Fibroblast of peridontal ligament (primary cell): ENCODE results near the gene PRR5L.

ENCODE experiments used
- DNase-seq: peaks from one replicate; pipeline ENCODE4 v3.0.0-alpha.2; 2010; ENCODE audit errors: extremely low read depth

PRR5L gene

DNA sequence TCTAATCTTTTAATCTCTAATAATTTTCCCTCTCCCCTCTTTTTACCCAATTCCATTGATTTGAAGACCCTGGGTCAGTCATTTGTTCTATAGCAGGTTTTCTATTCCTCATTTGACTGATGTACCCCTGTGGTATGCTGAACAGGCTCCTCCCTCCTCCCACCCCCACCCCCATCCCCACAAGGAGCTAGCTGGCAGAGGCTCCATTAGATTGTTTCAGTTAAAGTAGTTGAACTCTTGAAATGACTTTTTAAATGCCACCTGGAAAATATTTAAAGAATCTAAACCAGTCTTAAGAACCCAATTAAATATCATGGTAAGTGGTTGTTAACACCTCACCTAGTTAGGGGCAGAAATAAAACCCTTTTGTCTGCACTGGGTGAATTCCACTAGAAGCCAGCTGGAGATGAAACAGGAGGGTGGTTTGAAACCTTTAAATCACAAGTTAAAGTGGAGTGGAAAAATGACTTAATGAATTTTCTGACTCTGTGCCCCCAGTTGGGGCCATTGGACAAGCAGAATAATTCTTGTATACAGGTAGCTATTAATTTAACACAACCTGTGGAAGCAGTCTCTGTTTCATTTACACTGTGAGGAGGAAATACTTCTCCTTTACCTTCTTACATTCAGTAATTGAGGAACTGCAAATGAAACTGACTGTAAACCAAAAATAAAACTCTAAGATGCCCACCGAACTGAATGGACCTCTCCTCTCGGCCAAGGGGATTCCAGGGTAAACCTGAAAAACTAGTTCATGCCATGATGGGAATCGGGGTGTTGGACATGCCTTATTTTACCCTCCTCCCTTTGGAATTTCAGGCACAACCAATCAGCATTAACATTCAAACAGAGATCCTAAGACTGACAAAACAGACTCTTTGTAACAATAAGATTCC, 30.7 kb downstream of the PRR5L start:
- DNase-seq: no peak

DNA sequence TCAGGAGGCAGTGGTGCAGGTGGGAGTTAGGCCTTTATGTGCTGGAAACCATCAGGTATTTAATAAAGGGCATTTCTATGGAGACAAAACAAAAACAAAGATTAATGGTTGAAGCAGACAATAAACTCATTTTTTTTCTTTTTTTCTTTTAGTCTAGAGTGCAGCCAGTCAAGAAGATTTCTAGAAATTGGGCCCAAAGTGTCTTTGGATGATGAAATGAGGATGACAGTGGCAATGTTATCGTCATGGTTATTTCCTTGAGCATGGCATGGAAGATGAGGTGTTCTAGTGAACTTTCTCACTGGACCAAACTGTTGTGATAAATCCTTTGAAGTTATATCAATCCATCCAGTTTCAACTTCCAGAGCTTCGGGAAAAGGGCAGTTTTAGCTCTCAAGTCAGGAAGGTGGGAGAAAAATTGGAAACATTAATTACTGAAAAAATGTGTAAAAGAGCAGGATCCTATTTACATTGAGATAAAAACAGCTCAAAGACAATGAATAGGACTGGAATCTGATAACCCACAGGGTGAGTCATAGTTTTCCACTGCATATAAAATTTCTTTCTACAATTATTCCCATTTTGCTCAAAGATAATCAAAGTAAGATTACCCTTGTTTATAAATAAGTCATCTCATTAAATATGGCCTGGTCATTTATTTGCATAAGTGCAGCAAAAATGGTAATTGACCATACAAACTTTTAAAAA, 33.0 kb downstream of the PRR5L start:
- no peak for DNase-seq

DNA sequence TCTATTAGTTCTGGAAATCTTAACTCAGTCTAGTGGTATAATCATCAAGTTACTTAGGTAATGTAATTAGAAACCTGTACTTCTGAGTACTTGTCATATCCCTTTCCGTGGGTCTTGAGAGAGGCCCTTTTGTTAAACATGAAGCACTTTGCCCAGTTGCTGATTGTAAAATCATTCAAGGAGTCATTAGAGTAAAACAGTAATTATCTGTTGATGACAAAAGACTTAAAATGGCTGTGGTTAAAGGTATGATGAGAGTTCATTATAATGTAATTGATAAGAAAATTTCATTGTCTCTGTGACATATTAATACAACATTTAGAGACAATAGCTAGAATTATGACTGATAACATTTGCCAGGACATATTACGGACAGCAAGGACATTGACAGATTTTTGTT, 34.3 kb downstream of the PRR5L start:
- DNase-seq: no peak

DNA sequence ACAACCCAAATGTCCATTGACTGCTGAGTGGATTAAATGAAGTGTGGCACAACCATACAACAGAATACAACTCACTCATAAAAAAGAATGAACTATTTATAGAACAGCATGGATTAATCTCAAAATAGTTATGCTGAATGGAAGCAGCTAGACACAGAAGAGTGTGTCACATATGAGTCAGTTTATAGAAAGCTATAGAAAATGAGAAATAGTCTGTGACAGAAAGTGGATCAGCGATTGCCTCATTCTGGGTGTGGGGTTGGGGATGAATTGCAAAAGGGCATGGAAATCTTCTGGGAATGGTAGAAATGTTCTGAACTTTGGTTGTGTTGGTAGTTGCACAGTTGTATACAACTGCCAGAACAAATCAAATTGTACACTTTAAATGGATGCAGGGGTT, 37.4 kb downstream of the PRR5L start:
- DNase-seq: no peak

DNA sequence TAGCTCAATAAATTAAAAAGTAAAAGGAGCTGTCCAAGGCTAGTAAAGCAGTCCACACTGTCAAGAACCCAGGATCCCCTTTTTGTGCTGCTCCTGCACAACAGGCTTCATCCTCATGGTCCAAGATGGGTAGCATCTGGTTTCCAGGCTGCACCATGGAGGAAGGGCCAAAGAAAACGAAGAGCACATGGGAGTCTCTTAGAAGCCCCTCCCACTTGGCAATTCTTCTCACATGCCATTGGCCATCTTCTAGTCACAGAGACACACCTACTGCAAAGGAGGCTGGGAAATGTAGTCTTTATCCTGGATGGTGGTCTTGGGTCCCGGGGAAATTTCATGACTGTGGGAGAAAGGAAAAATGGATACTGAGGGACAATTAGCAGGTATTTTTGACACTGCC, 37.8 kb downstream of the PRR5L start:
- peak; percentile 11 for DNase-seq

DNA sequence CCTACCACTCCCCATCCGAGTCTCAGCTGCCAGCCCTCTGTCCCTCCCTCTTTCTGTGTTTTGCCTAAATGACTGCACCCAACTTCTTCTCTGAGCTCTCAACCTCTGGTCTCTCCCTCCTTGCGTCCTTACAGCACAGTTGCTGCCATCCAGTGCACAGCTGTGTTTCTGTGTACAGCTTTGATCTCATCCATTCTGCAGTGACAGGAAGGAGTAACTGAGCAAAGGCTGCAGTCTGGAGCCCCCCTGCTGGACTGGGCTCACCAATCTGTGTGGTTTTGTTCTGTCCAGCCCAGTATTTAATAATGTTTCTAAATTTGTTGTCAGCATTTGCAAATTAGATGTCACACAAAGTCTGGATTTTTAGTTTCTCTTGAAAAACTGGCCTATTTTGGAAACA, 43.8 kb downstream of the PRR5L start:
- DNase-seq: no peak

DNA sequence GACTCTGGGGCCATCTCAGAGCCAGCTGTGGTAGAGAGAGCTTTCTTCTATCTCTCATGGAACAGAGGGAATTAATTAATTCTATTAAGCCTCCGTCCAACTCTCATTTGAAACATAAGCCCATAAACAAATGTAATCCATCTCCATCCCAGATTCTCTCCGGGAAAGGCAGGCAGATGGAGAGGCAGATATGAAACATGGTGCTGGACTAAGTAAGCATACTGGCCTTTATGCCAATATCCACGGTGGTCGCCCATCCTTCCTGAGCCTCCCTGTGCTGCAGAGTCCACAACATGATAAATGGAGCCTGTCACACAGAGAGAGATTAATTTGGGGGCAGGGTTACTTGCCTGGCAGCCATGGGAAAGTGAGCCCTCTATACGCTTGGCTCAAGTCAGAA, 44.8 kb downstream of the PRR5L start:
- no peak for DNase-seq

DNA sequence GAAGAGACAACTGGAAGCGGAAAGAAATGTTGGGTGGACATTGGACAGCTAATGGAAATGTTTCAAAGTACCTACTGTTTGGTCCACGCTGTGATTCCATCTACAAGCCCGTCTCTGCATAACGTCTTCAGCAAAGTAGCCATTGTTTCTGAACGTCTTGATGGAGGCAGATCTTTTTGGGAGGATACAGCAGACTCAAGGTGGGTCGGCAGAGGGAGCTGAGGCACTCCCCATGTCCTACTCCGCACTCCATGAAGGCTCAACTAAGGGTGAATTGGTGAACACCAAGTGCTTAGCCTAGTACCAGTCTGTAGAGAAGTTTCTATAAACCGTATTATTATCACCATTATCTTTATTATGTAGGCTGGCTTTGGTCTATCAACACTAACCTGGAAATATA, 45.8 kb downstream of the PRR5L start:
- DNase-seq: no peak

DNA sequence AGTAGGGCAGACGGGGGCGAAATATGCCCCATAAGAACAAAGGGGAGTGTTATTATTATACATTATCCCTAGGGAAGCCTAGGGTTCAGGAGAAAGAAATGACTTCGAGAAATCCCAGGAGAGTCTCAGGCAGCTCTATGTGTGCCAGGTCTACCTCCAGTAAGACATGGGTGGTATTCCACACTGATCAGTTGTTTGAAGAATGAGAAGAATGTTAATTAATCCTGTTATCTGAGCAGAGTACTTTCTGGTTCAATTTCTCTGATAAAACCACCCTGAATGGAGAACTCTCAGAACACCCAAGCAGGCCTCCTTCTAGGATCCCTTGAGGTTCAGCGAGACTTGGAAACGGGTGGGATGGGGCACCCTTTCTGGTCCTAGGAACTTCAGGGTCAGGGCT, 46.2 kb downstream of the PRR5L start:
- no peak for DNase-seq

DNA sequence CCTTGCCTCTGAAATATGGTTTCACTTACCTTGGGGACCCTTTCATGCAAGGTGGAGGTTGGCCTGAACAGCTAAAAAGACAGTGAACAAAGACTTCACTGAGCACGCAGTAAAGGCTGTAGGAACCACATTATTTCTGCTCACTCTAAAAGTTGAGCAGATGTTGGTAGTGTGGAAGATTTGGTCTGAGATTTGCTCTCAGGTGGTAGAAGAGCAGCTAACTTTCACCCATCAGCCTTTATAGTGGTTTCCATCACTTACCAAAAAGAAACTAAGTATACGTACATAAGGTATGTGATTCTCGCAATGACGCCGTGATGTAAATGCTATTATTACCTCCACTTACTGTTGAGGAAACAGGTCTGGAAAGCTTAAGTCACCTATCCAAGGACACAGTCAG, 47.3 kb downstream of the PRR5L start:
- DNase-seq: no peak

DNA sequence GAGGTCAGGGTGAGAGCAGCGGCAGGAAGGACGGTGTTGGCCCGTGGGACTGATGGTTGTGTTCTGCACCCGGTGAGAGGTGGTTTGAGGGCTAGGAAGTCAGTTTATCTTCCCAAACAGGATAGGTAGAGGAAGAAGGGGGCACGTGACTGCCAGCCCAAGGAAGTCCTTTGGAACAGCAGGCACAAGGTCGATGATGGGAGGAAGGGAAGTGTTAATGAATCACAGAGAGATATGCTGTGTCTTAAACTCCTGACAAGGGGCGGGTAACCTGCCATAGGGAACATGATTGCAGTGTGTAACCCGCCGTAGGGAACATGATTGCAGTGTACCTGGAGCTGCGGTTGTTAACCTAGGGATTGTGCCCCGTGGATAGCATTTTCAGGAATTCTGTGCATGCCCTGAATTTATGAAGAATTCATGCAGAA, 49.0 kb downstream of the PRR5L start:
- no peak for DNase-seq

DNA sequence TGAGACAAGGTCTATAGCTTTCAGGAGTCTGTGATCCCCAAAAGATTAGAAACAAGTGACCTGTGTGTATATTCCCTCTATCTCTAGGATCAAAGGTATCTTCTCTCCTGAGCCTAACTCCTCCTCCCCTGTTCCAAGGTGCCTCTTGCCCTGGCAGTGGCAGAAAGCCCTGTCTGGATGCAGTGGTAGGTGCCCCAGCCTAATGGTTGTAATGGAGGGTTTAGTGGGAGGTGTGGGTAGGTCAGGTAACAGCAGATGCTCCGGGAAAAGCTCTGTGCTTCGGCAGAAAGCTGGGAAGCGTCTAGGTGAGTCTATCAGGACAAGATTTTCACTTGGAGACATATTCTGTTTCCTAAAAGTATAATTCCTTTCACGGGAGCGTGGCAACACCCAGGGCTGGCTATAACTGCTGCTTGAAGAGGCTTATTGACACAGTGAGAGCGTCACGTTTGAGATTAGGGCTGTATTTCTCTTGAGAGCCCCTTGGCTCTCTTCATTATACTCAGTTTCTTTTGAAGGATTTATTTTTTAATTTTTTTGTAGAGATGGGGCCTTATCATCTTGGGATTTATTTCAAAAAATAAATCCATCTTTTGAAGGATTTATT, 49.5 kb downstream of the PRR5L start:
- DNase-seq: no peak

DNA sequence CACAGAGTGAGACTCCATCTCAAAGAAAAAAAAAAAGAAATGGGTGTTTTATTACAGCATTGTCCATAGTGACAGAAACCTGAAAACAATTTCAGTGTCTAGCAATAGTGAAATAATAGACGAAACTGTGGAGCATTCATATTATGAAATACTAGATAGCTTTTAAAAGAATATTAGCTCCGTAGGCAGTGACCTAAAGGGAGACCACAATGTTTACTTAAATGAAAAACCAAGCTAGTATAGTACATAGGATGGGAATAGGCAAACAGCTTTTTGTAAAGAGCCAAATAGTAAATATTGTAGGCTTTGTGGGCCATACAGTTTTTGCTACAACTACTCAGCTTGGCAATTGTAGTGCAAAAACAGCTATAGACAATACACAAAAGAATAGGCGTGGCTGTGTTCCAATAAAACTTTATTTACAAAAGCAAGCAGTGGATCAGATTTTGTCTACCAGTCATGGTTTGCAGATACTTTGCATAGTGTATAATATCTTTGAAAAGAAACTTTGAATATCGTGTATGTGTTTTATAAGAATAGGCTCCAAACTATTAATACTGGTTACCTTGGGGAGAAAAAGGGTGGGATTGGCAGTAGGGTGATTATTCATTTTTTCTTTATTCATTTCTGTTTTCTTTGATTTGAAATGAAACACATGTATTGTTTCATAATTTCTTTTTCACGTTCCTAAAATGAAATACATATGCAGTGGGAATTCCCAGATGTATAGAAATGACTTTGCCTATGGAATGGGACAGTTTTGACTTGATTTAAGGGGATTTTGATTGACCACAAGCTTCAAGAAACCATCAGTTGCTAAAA, 50.7 kb downstream of the PRR5L start:
- no peak for DNase-seq

DNA sequence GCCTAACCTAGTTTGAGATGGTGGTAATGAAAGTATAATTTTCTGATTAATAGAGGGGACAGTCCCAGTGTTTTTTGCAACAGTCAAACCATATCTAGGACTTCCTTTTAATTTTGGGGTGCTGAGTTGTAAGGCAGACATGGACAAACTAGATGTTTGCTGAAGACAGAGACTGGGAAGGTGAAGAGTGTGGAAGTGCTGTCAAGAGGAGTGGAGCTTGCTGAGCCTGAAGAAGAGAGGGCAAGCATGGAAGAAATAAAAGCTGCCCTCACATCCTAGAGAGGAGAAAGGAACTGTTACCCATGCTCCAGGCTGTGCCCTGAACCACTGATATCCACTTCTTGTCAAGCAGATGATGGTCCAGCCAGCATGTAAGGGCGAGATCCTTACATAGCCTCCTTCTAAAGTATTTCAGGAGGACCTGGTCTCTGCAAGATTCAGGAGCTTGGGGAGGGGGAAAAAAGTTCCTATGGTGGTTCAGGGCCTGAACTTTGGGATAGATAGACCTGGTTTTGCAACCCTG, 51.4 kb downstream of the PRR5L start:
- DNase-seq: no peak

DNA sequence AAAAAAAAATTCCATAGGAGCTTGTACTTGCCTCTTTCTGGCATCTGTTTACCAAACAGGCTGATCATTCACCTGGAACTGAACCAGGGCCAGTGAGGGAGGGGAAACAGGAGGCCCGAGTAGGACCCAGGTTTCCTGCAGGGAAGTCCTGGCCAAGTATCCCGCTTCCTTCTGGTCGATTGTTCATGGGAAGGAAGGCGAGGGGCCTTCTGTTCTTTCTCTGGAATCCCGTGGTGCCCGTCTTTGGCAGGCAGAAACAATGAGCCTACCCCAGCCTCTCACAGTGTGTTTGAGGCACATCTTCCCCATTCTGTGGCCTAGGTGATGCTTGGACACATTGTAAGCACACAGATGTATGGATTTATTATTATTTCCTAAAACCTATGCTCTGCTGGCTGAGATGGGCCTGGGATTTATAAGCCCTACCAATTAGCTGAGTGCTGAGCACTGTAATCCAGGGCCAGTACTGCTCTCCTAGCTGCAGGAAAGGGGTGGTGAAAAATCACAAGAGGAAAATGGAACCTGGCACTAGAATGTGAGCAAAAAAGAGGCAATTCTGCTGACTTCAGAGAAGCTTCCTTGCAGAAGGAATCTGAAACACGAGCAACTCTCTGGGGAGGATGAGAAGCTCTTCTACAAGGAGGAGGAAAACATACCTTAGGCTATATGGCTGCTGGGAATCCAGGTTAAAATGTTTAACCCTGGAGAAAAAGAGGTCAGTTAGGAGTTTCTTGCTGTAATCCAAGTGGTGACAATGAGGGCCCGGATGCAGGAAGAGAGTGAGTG, 53.5 kb downstream of the PRR5L start:
- DNase-seq: no peak

DNA sequence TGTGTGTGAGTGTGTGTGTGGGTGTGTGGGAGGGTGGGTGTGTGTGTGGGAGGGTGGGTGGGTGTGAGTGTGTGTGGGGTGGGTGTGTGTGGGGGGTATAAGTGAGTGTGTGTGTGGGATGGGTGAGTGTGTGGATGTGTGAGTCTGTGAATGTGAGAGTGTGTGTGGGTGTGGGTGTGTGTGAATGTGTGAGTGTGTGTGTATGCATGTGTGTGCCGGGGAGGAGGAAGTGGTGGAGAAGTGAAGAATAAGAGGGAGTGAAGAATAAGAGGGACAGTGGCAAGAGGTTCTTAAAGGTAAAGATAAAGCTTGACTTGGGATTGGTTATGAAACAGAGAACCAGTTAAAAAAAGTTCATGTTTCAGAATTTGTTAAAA, 54.0 kb downstream of the PRR5L start:
- DNase-seq: no peak

DNA sequence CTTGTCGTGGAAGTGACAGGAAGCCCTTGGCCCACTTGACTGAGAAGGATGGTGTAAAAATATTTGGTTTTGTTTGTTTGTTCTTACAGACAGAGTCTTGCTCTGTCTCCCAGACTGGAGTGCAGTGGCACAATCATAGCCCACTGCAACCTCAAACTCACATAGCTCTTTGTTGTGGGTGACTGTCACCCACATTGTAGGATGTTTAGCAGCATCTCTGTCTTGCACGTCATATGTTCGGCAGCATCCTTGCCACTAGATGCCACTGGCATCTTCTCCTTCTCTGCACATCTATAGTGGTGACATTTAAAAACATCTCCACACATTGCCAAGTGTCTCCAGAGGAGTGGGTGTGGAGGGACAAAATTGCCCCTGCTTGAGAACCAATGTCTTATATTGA, 56.8 kb downstream of the PRR5L start:
- DNase-seq: no peak

DNA sequence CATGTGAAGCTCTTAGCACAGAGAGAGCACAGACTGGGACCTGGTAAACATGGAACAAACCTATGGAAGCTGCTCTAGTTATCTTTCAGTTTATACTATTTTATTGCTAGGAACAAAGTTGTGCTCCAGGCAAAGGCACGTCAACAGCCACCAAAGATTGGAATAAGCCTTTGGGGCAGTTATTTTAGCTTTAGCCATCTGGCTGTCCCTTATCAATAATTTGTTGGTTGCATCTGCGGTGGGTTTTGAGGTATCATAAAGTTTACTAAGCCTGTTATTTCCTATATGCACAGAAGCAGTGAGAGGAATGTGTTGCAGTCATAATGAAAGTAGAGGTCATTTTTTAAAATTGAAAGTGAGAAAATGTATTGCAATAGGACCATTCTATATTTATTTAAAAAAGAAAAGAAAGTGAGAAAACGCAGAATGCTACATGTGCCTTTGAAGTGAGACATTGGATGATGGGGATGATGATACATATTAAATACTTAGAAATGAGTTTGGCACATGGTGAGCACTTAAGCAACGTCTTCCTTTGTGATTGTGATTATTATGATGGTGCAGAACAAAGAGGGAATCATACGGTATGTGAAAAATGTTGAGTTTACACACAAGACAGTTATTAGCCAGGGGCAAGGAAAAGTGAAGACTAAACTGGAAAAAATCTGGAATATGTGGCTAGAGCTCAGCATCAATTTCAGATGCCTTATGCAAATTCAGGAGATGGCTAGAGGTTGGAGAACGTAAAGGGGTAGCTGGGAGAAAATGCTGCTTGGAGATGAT, 58.3 kb downstream of the PRR5L start:
- DNase-seq: peak; percentile 25

DNA sequence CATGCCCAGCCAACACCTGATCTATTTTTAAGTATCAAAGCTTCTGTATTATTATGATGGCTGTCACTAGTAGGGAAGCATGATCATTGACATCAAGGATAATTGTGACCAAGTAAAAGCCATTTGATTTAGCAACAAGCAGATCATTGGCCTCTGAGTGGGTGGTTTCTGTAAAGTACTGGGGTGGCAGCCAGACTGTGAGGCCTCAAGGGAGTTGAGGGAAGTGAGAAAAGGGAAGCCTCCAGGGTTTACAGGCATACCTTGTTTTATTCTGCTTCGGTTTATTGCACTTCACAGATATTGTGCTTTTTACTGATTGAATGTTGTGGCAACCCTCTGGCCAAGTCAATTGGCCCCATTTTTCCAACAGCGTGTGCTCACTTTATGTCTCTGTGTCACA, 60.1 kb downstream of the PRR5L start:
- DNase-seq: no peak

DNA sequence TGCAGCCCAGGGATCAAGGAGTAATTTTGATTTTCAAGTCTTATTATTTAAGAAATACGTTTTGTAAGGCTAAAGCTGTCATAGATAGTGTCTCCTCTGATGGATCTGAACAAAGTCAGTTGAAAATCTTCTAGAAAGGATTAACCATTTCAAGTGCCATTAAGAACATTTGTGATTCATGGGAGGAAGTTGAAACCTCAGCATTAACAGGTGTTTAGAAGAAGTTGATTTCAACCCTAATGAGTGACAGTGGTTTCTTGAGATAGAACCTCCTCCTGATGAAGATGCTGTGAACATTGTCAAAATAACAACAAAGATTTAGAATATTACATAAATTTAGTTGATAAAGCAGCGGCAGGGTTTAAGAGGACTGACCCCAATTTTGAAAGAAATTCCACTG, 61.7 kb downstream of the PRR5L start:
- DNase-seq: no peak
